AG04449 (cell line): ENCODE data around the gene LRRC45.

Experiments
- CTCF ChIA-PET: fragments of 350-600 bp; formaldehyde crosslinking; extraction: SDS; loops from one replicate; lab custom pipeline; 2021; ENCODE audit warnings: antibody characterized with exemption; lab: Yijun Ruan, JAX
- POLR2A ChIA-PET: fragments of 400-600, 350-600 bp; formaldehyde crosslinking; extraction: SDS; loops from one replicate; lab custom pipeline; 2020; ENCODE audit warnings: antibody characterized with exemption, inconsistent platforms; lab: Yijun Ruan, JAX
- DNase-seq: peaks from one replicate; pipeline ENCODE4 v3.0.0-alpha.2; 2010; ENCODE audit warnings: low read depth, low spot score
- H3K4me3 ChIP-seq: 2 replicates; pipeline ENCODE4 v1.5.1; 2011; ENCODE audit warnings: low read depth, mild to moderate bottlenecking, control low read depth, low read length
- CTCF ChIP-seq: IDR thresholded peaks from one replicate; pipeline ENCODE4 v1.5.1; 2011; ENCODE audit warnings: mild to moderate bottlenecking, moderate library complexity, low read length, control low read depth, inconsistent platforms; ENCODE audit not compliant: insufficient read depth; ENCODE audit errors: missing control alignments

Gene LRRC45

GRCh38 chr17:82030470-82031302 is 7.6 kb downstream of the LRRC45 start:
- no peak for DNase-seq
- TF ChIP-seq CTCF, result peak; percentile 96
- H3K4me3 ChIP-seq, result peak overlapping the region; percentile 55
- CTCF ChIA-PET, result interaction anchor here (0.6 to 4.2 kb wide), 53 partner anchors 8 to 748 kb away, joined by 3 to 94 read pairs (median 4); partner anchors contain the start of genes GPS1, MAFG, NOTUM and SIRT7
- POLR2A ChIA-PET, result interaction anchor here (0.6 to 1.8 kb wide), 6 partner anchors 8 to 212 kb away, joined by 3 to 6 read pairs (median 4); partner anchors contain the start of genes CENPX, FASN, LRRC45 and SLC16A3

GRCh38 chr17:82031303-82031884 is 8.3 kb downstream of the LRRC45 start, which contains the start of gene RAC3:
RAC3 (plus strand) TSS chr17:82031678; CDS start chr17:82031762, 84 bp downstream.
- no peak for TF ChIP-seq CTCF
- CTCF ChIA-PET, result interaction anchor here (0.9 to 4.2 kb wide), 14 partner anchors 8 to 748 kb away, joined by 3 to 94 read pairs (median 6); partner anchors contain the start of genes CENPX, LRRC45 and NOTUM
- no peak for DNase-seq
- POLR2A ChIA-PET, result interaction anchor here (0.6 to 1.8 kb wide), 2 partner anchors 8 to 211 kb away, joined by 3 to 6 read pairs; partner anchors contain the start of genes CENPX and LRRC45
- peak within 1 kb of the TSS; percentile 61 for H3K4me3 ChIP-seq

GRCh38 chr17:82031885-82032627 is 9.0 kb downstream of the LRRC45 start:
- ChIA-PET CTCF (interaction anchor here (0.6 to 4.2 kb wide), 7 partner anchors 9 to 206 kb away, joined by 3 to 94 read pairs (median 5); partner anchors contain the start of genes CENPX, LRRC45 and NOTUM), POLR2A (no interaction called here)
- TF ChIP-seq CTCF, result no peak
- no peak for DNase-seq
- peak overlapping the region; percentile 61 for H3K4me3 ChIP-seq

GRCh38 chr17:82033359-82034085 is 10.4 kb downstream of the LRRC45 start:
- DNase-seq, result no peak
- no peak for TF ChIP-seq CTCF
- CTCF ChIA-PET, result interaction anchor here (1.0 to 1.8 kb wide), 5 partner anchors 14 to 120 kb away, joined by 3 to 5 read pairs (median 3); no protein-coding TSS in a partner anchor
- H3K4me3 ChIP-seq, result no peak overlapping the region
- POLR2A ChIA-PET, result no interaction called here

GRCh38 chr17:82034371-82035011 is 11.4 kb downstream of the LRRC45 start:
- no peak for TF ChIP-seq CTCF
- ChIA-PET POLR2A (no interaction called here), CTCF (interaction anchor here (0.7 to 7.4 kb wide), 5 partner anchors 8 to 287 kb away, joined by 3 to 39 read pairs (median 5); partner anchors contain the start of genes CENPX, LRRC45 and NOTUM)
- H3K4me3 ChIP-seq, result no peak overlapping the region
- no peak for DNase-seq
